MM.1S (cell line): Measurements from ENCODE around the gene FXR1.

Experiments
- DNase-seq: peaks from one replicate; pipeline ENCODE4 v3.0.0-alpha.2; 2015
- H2AFZ ChIP-seq: fragments of 300-600 bp; sonication (generic); 2 replicates; pipeline ENCODE4 v1.6.0; 2016; ENCODE audit warnings: antibody characterized with exemption, low read length
- H3F3A ChIP-seq: fragments of 300-600 bp; sonication (generic); 2 replicates; pipeline ENCODE4 v1.6.1; 2016; ENCODE audit warnings: mild to moderate bottlenecking, antibody characterized with exemption, low read length, moderate library complexity, mixed read lengths; ENCODE audit not compliant: insufficient read depth
- H3K27ac ChIP-seq: fragments of 300-600 bp; sonication (generic); 2 replicates; pipeline ENCODE4 v1.5.1; 2016; ENCODE audit warnings: mild to moderate bottlenecking, low read length
- H3K27me3 ChIP-seq: fragments of 300-600 bp; sonication (generic); replicated peaks from 2 replicates; pipeline ENCODE4 v1.6.0; 2016; ENCODE audit warnings: low read length; ENCODE audit not compliant: insufficient read depth
- H3K36me3 ChIP-seq: fragments of 300-600 bp; sonication (generic); replicated peaks from 2 replicates; pipeline ENCODE4 v1.6.1; 2016; ENCODE audit warnings: mild to moderate bottlenecking, low read length, mixed read lengths; ENCODE audit not compliant: insufficient read depth
- H3K4me1 ChIP-seq: fragments of 300-600 bp; sonication (generic); 2 replicates; pipeline ENCODE4 v1.6.1; 2016; ENCODE audit warnings: low read length, mixed read lengths
- H3K4me2 ChIP-seq: fragments of 300-600 bp; sonication (generic); 2 replicates; pipeline ENCODE4 v1.6.0; 2016; ENCODE audit warnings: low read depth, low read length
- H3K4me3 ChIP-seq: fragments of 300-600 bp; sonication (generic); 2 replicates; pipeline ENCODE4 v1.5.1; 2016; ENCODE audit warnings: low read length, mixed read lengths
- H3K79me2 ChIP-seq: fragments of 300-600 bp; sonication (generic); 2 replicates; pipeline ENCODE4 v1.6.1; 2016; ENCODE audit warnings: mixed run types, low read length, mixed read lengths
- H3K9ac ChIP-seq: fragments of 300-600 bp; sonication (generic); 2 replicates; pipeline ENCODE4 v1.6.1; 2016; ENCODE audit warnings: low read length, mixed read lengths
- H3K9me2 ChIP-seq: fragments of 300-600 bp; sonication (generic); replicated peaks from 2 replicates; pipeline ENCODE4 v1.6.1; 2016; ENCODE audit warnings: mild to moderate bottlenecking, low read length, mixed read lengths; ENCODE audit not compliant: insufficient read depth
- H3K9me3 ChIP-seq: fragments of 300-600 bp; sonication (generic); replicated peaks from 2 replicates; pipeline ENCODE4 v1.6.1; 2016; ENCODE audit warnings: mild to moderate bottlenecking, low read length, mixed read lengths; ENCODE audit not compliant: insufficient read depth
- H4K20me1 ChIP-seq: fragments of 300-600 bp; sonication (generic); 2 replicates; pipeline ENCODE4 v1.6.1; 2016; ENCODE audit warnings: mild to moderate bottlenecking, low read length, moderate library complexity, mixed read lengths; ENCODE audit not compliant: insufficient read depth
- EZH2 ChIP-seq: fragments of 300-600 bp; sonication (generic); optimal IDR thresholded peaks from 2 replicates; pipeline ENCODE3; 2017; ENCODE audit warnings: low read depth, mild to moderate bottlenecking, antibody characterized with exemption, low read length, mixed read lengths
- EZH2phosphoT487 ChIP-seq: fragments of 300-600 bp; sonication (generic); IDR thresholded peaks from 2 replicates; pipeline ENCODE4 v1.6.1; 2018; ENCODE audit warnings: antibody characterized with exemption, low read length
- TF ChIP-seq, protein P1 (sequence below): fragments of 300-600 bp; sonication (generic); IDR thresholded peaks from 2 replicates; pipeline ENCODE4 v1.5.1; 2016; ENCODE audit warnings: antibody characterized with exemption, low read length, mixed read lengths

FXR1 gene

GRCh38 chr3:180934638-180935037 lies 22.2 kb downstream of the FXR1 start:
- H3K4me2 ChIP-seq: no peak overlapping the region
- peaks cover 46% of the 10 kb centered on the region for H4K20me1 ChIP-seq
- peaks cover 6% of the 10 kb centered on the region; the same call in 1 of the 2 replicates for H3F3A ChIP-seq
- H3K4me1 ChIP-seq: peaks cover 10% of the 10 kb centered on the region; the same call in 1 of the 2 replicates
- H3K9me2 ChIP-seq: no peaks in the 10 kb centered on the region
- no peak overlapping the region for H3K4me3 ChIP-seq
- DNase-seq: no peak
- H3K9me3 ChIP-seq: no peaks in the 10 kb centered on the region
- TF ChIP-seq EZH2phosphoT487: no peak
- H3K9ac ChIP-seq: no peak overlapping the region
- no peaks in the 10 kb centered on the region for H3K27me3 ChIP-seq
- H2AFZ ChIP-seq: no peak overlapping the region
- H3K79me2 ChIP-seq: peaks cover 100% of the 10 kb centered on the region
- H3K36me3 ChIP-seq: peaks cover 19% of the 10 kb centered on the region
- H3K27ac ChIP-seq: no peak overlapping the region

- Histone ChIP-seq H3K4me2 (no peak overlapping the region), H3K9me2 (no peaks in the 10 kb centered on the region), H3K4me3 (no peak overlapping the region), H3K27me3 (no peaks in the 10 kb centered on the region), H3K9ac (no peak overlapping the region), H3K9me3 (no peaks in the 10 kb centered on the region), H3K79me2 (peaks cover 96% of the 10 kb centered on the region), H2AFZ (no peak overlapping the region), H3K4me1 (peaks cover 10% of the 10 kb centered on the region; the same call in 1 of the 2 replicates), H3K36me3 (peaks cover 11% of the 10 kb centered on the region), H4K20me1 (peaks cover 5% of the 10 kb centered on the region; the same call in 1 of the 2 replicates), H3F3A (no peaks in the 10 kb centered on the region; the same call in 1 of the 2 replicates), H3K27ac (no peak overlapping the region)
- TF ChIP-seq EZH2phosphoT487 (no peak), EZH2 (no peak)
- TF ChIP-seq, protein P1, sequence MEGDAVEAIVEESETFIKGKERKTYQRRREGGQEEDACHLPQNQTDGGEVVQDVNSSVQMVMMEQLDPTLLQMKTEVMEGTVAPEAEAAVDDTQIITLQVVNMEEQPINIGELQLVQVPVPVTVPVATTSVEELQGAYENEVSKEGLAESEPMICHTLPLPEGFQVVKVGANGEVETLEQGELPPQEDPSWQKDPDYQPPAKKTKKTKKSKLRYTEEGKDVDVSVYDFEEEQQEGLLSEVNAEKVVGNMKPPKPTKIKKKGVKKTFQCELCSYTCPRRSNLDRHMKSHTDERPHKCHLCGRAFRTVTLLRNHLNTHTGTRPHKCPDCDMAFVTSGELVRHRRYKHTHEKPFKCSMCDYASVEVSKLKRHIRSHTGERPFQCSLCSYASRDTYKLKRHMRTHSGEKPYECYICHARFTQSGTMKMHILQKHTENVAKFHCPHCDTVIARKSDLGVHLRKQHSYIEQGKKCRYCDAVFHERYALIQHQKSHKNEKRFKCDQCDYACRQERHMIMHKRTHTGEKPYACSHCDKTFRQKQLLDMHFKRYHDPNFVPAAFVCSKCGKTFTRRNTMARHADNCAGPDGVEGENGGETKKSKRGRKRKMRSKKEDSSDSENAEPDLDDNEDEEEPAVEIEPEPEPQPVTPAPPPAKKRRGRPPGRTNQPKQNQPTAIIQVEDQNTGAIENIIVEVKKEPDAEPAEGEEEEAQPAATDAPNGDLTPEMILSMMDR: no peak
- no peak for DNase-seq
These were observed 28.4 kb downstream of the FXR1 start for GRCh38 chr3:180940826-180941225.

DNA sequence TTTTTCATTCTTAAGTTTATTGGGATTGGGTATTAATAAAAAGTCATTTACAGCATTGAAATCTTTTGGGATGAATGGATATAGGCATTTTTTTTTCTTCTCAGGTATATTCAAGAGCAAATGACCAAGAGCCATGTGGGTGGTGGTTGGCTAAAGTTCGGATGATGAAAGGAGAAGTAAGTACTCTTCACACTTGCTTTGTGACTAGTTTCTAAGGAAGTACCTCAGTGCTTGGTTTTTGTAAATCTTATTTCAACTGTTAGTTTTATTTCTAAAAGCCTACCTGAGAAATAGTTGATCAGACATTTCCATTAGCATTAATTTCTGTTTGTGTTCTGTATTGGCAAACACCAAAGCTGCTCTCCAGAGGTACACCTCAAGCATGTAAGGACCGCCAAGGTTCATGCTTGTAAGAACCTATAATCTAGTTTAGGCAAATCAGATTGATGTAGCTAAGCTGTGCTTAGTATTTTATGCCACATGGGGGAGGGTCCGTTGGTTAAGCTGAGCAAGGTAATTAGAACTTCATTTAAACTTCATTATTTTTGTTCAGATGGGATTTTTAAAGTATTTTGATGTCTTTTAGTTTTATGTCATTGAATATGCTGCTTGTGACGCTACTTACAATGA lies 35.4 kb downstream of the FXR1 start:
- no peak for DNase-seq
- Histone ChIP-seq H3K27ac (no peak overlapping the region), H3K4me3 (no peak overlapping the region), H3K9ac (no peak overlapping the region), H4K20me1 (no peaks in the 10 kb centered on the region), H3K9me3 (no peaks in the 10 kb centered on the region), H3K79me2 (peaks cover 92% of the 10 kb centered on the region), H3K4me2 (no peak overlapping the region), H3K36me3 (peaks cover 18% of the 10 kb centered on the region), H3K9me2 (no peaks in the 10 kb centered on the region), H3K4me1 (no peaks in the 10 kb centered on the region), H2AFZ (no peak overlapping the region), H3F3A (no peaks in the 10 kb centered on the region; the same call in 1 of the 2 replicates), H3K27me3 (no peaks in the 10 kb centered on the region)
- no peak for TF ChIP-seq EZH2
- TF ChIP-seq EZH2phosphoT487: no peak
- TF ChIP-seq, protein P1: no peak

DNA sequence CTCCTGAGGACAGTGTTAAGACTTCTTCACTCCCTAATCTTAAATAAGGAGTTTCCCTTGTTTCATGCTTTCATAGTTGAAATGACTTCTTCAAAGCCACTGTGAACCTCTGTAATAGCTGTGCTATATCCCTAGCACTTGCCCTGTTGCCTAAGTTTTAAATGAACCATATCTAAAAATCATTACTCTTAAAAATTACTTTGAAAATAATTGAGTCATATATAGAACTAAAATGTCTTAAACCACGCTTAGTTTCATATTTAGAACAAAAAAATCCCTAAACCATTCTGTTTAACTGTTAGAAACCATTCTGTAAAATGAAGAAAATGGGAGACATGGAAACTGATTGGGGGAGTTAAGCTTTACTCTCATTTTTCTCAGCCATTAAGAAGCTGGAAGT lies 47.2 kb downstream of the FXR1 start:
- no peak for DNase-seq
- no peak overlapping the region for H3K4me2 ChIP-seq
- no peak overlapping the region for H3K27ac ChIP-seq
- no peak overlapping the region for H3K4me3 ChIP-seq
- no peaks in the 10 kb centered on the region for H3K27me3 ChIP-seq
- peaks cover 5% of the 10 kb centered on the region; the same call in 1 of the 2 replicates for H4K20me1 ChIP-seq
- no peaks in the 10 kb centered on the region for H3K4me1 ChIP-seq
- TF ChIP-seq EZH2phosphoT487 (no peak), EZH2 (no peak)
- TF ChIP-seq, protein P1: no peak
- no peak overlapping the region for H2AFZ ChIP-seq
- H3F3A ChIP-seq: no peaks in the 10 kb centered on the region; the same call in 1 of the 2 replicates
- H3K36me3 ChIP-seq: peaks cover 36% of the 10 kb centered on the region; the same call in 1 of the 2 replicates
- H3K79me2 ChIP-seq: peaks cover 54% of the 10 kb centered on the region
- H3K9me2 ChIP-seq: no peaks in the 10 kb centered on the region
- no peaks in the 10 kb centered on the region for H3K9me3 ChIP-seq
- H3K9ac ChIP-seq: no peak overlapping the region
